Smooth muscle cell (in vitro differentiated cells): ENCODE measurements around the gene PTPRN2. TPM values are rescaled to one million over a fixed set of nuclear protein-coding genes. Genes with fewer than 3 reads are reported as not detected.
"Not testable (repeated sequence)": the region's sequence is repeated elsewhere in the genome, so short reads cannot be mapped to it uniquely, and the experiment has no call there.

ENCODE experiments used
- DNase-seq: peaks from one replicate; lab custom pipeline; 2025; ENCODE audit not compliant: unreplicated experiment; lab: John Stamatoyannopoulos, UW
- H2AFZ ChIP-seq: fragments of 200-600 bp; sonication (generic); 2 replicates; pipeline ENCODE4 v1.6.0; 2016; ENCODE audit warnings: antibody characterized with exemption, low read depth, mild to moderate bottlenecking
- H3F3A ChIP-seq: fragments of 200-600 bp; sonication (generic); 2 replicates; pipeline ENCODE4 v1.6.0; 2017; ENCODE audit warnings: antibody characterized with exemption, low read depth
- H3K27ac ChIP-seq: fragments of 200-600 bp; sonication (generic); 2 replicates; pipeline ENCODE4 v1.5.1; 2016; ENCODE audit warnings: low read depth, mild to moderate bottlenecking
- H3K27me3 ChIP-seq: fragments of 200-600 bp; sonication (generic); 2 replicates; pipeline ENCODE4 v1.6.1; 2016; ENCODE audit warnings: low read depth, mild to moderate bottlenecking
- H3K36me3 ChIP-seq: fragments of 200-600 bp; sonication (generic); 2 replicates; pipeline ENCODE4 v1.5.1; 2016; ENCODE audit warnings: low read depth
- H3K4me1 ChIP-seq: fragments of 200-600 bp; sonication (generic); 2 replicates; pipeline ENCODE4 v1.5.1; 2016; ENCODE audit warnings: low read depth
- H3K4me2 ChIP-seq: fragments of 200-600 bp; sonication (generic); 2 replicates; pipeline ENCODE4 v1.6.0; 2016; ENCODE audit warnings: mild to moderate bottlenecking
- H3K4me3 ChIP-seq: fragments of 200-600 bp; sonication (generic); 2 replicates; pipeline ENCODE4 v1.5.1; 2016; ENCODE audit warnings: mild to moderate bottlenecking
- H3K79me2 ChIP-seq: fragments of 200-600 bp; sonication (generic); 2 replicates; pipeline ENCODE4 v1.6.0; 2016; ENCODE audit warnings: low read depth, mild to moderate bottlenecking
- H3K9ac ChIP-seq: fragments of 200-600 bp; sonication (generic); 2 replicates; pipeline ENCODE4 v1.6.0; 2016; ENCODE audit warnings: low read depth
- H3K9me3 ChIP-seq: fragments of 200-600 bp; sonication (generic); replicated peaks from 2 replicates; pipeline ENCODE4 v1.5.1; 2016; ENCODE audit warnings: low read depth
- H4K20me1 ChIP-seq: fragments of 200-600 bp; sonication (generic); 2 replicates; pipeline ENCODE4 v1.6.0; 2016; ENCODE audit warnings: low read depth
- WGBS: methylation state at CpG from one replicate; pipeline ENCODE4 v1.1.7; 2016; ENCODE audit warnings: low lambda C conversion rate; 5-methylcytosine and 5-hydroxymethylcytosine counted together
- polyA plus RNA-seq: library from polyadenylated mRNA; unstranded; fragments of >200 nt; fragmentation: Nextera tagmentation; extraction: Ambion mirVana; gene quantifications from 2 replicates; pipeline ENCODE4 v1.2.1, GENCODE V29; 2016
- total RNA-seq: library from RNA; depleted of rRNA; stranded (reverse); fragments of >200 nt; gene quantifications from 2 replicates; pipeline ENCODE4 v1.2.3, GENCODE V29; 2014
- TF ChIP-seq, protein P1 (sequence below): fragments of 200-600 bp; sonication (generic); IDR thresholded peaks from 2 replicates; pipeline ENCODE4 v1.5.1; 2017; ENCODE audit warnings: borderline replicate concordance, mild to moderate bottlenecking, antibody characterized with exemption; ENCODE audit not compliant: insufficient read depth, poor library complexity, severe bottlenecking

Gene PTPRN2
- total and polyA plus RNA-seq, 2 experiments from 2014 or later = 0.09 to 0.87 TPM

- no peak overlapping the region for H3K27ac ChIP-seq
- no peak overlapping the region for H2AFZ ChIP-seq
- DNase-seq = no peak
- WGBS = 93% methylated on average over 15 of the region's 15 CpGs
- no peaks in the 10 kb centered on the region for H3K9me3 ChIP-seq
- no peaks in the 10 kb centered on the region for H3F3A ChIP-seq
- H3K4me3 ChIP-seq = no peak overlapping the region
- no peaks in the 10 kb centered on the region for H3K27me3 ChIP-seq
- no peaks in the 10 kb centered on the region for H3K4me1 ChIP-seq
- TF ChIP-seq, protein P1, sequence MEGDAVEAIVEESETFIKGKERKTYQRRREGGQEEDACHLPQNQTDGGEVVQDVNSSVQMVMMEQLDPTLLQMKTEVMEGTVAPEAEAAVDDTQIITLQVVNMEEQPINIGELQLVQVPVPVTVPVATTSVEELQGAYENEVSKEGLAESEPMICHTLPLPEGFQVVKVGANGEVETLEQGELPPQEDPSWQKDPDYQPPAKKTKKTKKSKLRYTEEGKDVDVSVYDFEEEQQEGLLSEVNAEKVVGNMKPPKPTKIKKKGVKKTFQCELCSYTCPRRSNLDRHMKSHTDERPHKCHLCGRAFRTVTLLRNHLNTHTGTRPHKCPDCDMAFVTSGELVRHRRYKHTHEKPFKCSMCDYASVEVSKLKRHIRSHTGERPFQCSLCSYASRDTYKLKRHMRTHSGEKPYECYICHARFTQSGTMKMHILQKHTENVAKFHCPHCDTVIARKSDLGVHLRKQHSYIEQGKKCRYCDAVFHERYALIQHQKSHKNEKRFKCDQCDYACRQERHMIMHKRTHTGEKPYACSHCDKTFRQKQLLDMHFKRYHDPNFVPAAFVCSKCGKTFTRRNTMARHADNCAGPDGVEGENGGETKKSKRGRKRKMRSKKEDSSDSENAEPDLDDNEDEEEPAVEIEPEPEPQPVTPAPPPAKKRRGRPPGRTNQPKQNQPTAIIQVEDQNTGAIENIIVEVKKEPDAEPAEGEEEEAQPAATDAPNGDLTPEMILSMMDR = no peak
- H3K36me3 ChIP-seq = no peaks in the 10 kb centered on the region
- no peak overlapping the region for H3K4me2 ChIP-seq
- H3K9ac ChIP-seq = no peak overlapping the region
- no peaks in the 10 kb centered on the region for H4K20me1 ChIP-seq
- no peaks in the 10 kb centered on the region for H3K79me2 ChIP-seq
Observed at GRCh38 chr7:158507917-158508316, 79.7 kb downstream of the PTPRN2 start.

GRCh38 chr7:158507175-158507574 is 80.4 kb downstream of the PTPRN2 start:
- not testable (repeated sequence) for H3K4me2 ChIP-seq, H3K27me3 ChIP-seq, H3K36me3 ChIP-seq, H3K4me3 ChIP-seq, H3K79me2 ChIP-seq, H4K20me1 ChIP-seq, H3K9ac ChIP-seq, H2AFZ ChIP-seq, H3K27ac ChIP-seq, DNase-seq, H3F3A ChIP-seq, H3K4me1 ChIP-seq, H3K9me3 ChIP-seq
- WGBS = 91% methylated on average over 7 of the region's 7 CpGs

DNA sequence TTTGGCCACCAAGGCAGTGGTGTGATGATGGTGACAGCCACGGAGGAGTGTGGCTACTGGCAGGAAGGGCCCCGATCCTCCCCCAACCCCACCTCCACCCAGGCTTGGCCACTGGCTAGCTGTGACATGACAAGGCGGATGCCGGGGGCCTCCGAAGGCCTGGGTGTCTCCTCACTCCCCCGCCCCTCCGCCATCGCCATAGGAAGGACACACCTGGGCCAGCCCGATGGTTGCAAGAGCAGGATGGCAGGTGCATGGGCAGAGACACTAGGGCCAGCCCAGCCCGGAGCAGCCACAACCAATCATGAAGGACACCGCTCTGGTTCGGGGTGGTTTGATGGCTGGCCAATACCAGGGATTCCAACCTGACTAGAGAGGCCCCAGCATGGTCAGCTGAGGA is 81.0 kb downstream of the PTPRN2 start:
- DNase-seq = no peak
- Histone ChIP-seq H3F3A (no peaks in the 10 kb centered on the region), H3K79me2 (no peaks in the 10 kb centered on the region), H3K4me3 (no peak overlapping the region), H3K9me3 (no peaks in the 10 kb centered on the region), H3K27me3 (no peaks in the 10 kb centered on the region), H3K27ac (no peak overlapping the region), H4K20me1 (no peaks in the 10 kb centered on the region), H3K36me3 (no peaks in the 10 kb centered on the region), H3K4me2 (no peak overlapping the region), H3K9ac (no peak overlapping the region), H2AFZ (no peak overlapping the region), H3K4me1 (no peaks in the 10 kb centered on the region)
- TF ChIP-seq, protein P1 = no peak
- 96% methylated on average over 12 of the region's 12 CpGs for WGBS

DNA sequence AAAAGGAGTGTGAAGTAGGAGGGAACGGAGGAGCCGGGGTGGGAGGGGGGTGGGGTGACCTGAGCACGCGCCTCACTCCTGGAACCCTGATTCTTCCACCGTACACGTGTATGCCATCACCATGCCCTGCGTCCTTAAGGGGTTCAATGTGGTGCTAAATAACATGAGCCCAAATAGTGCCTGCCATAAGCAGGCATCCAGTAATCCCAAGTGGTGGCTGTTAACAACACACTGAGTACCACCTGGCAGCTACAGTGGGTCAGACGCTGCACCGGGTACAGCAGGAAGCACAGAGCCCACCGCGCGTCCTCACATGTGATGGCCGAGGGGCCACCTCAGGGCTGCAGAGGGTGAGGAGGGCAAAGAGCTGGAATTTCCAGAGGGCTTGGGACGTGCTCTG is 81.9 kb downstream of the PTPRN2 start:
- Histone ChIP-seq H3K36me3 (no peaks in the 10 kb centered on the region), H3K4me1 (no peaks in the 10 kb centered on the region), H4K20me1 (no peaks in the 10 kb centered on the region), H3K4me3 (no peak overlapping the region), H3K79me2 (no peaks in the 10 kb centered on the region), H3K9me3 (no peaks in the 10 kb centered on the region), H3F3A (no peaks in the 10 kb centered on the region), H3K9ac (no peak overlapping the region), H3K4me2 (no peak overlapping the region), H2AFZ (no peak overlapping the region), H3K27ac (no peak overlapping the region), H3K27me3 (no peaks in the 10 kb centered on the region)
- no peak for DNase-seq
- WGBS = 96% methylated on average over 11 of the region's 14 CpGs
- TF ChIP-seq, protein P1 = no peak
